B cell (primary cell): ENCODE data around the gene HOXB1.

Experiments used
- CTCF ChIP-seq: fragments of 200-600 bp; IDR thresholded peaks from one replicate; pipeline ENCODE4 v1.8.0; 2022; ENCODE audit warnings: antibody characterized with exemption, mild to moderate bottlenecking
- EZH2 ChIP-seq: IDR thresholded peaks from 2 replicates; pipeline ENCODE4 v1.6.1; 2012; ENCODE audit warnings: borderline replicate concordance, low read depth, mild to moderate bottlenecking, moderate library complexity, low read length; ENCODE audit not compliant: insufficient read depth, poor library complexity, severe bottlenecking

- TF ChIP-seq EZH2, result no peak
- no peak for TF ChIP-seq CTCF
Measured at GRCh38 chr17:48500435-48501426, 30.1 kb downstream of the HOXB1 start.
